RWPE2 (cell line): ENCODE data around the gene DIDO1.
"Not testable (repeated sequence)": the region's sequence is repeated elsewhere in the genome, so short reads cannot be mapped to it uniquely, and the experiment has no call there.

Experiments
- ATAC-seq: fragments of 200-7000 bp; cut with Tn5 transposase; 3 replicates; pipeline ENCODE4 v1.9.1; 2021; ENCODE audit warnings: low read depth
- DNase-seq: peaks from one replicate; pipeline ENCODE4 v3.0.0-alpha.2; 2020; ENCODE audit warnings: low spot score
- H3K27ac ChIP-seq: fragments of 450-650 bp; 2 replicates; pipeline ENCODE4 v1.5.1; 2017; ENCODE audit warnings: mild to moderate bottlenecking; ENCODE audit not compliant: poor library complexity, severe bottlenecking
- H3K27me3 ChIP-seq: fragments of 250-450 bp; sonication (Bioruptor Pico); 2 replicates; pipeline ENCODE4 v1.5.1; 2021; ENCODE audit warnings: mild to moderate bottlenecking, moderate library complexity; ENCODE audit not compliant: insufficient read depth, poor library complexity, severe bottlenecking
- H3K36me3 ChIP-seq: fragments of 250-450 bp; sonication (Bioruptor Pico); 2 replicates; pipeline ENCODE4 v1.5.1; 2020; ENCODE audit warnings: low read depth, mild to moderate bottlenecking, moderate library complexity
- H3K4me1 ChIP-seq: fragments of 250-450 bp; sonication (Bioruptor Pico); 2 replicates; pipeline ENCODE4 v1.5.1; 2021; ENCODE audit warnings: mild to moderate bottlenecking, moderate library complexity; ENCODE audit not compliant: insufficient read depth, poor library complexity, severe bottlenecking
- H3K4me3 ChIP-seq: fragments of 250-450 bp; sonication (Bioruptor Pico); 2 replicates; pipeline ENCODE4 v1.5.1; 2021; ENCODE audit warnings: mild to moderate bottlenecking, moderate library complexity; ENCODE audit not compliant: severe bottlenecking
- H3K9me3 ChIP-seq: fragments of 250-450 bp; sonication (Bioruptor Pico); 2 replicates; pipeline ENCODE4 v1.5.1; 2021; ENCODE audit warnings: mild to moderate bottlenecking, moderate library complexity; ENCODE audit not compliant: severe bottlenecking
- TF ChIP-seq, protein P1 (sequence below): fragments of 450-650 bp; IDR thresholded peaks from one replicate; pipeline ENCODE4 v1.5.1; 2017; ENCODE audit warnings: mild to moderate bottlenecking, moderate library complexity; ENCODE audit not compliant: poor library complexity, severe bottlenecking

Gene DIDO1

GRCh38 chr20:62876501-62876901 is 49.8 kb downstream of the DIDO1 start:
- Histone ChIP-seq H3K4me3 (no peak overlapping the region), H3K36me3 (0 out of 2 replicates have a peak, but pooled peaks cover 4% of the 10 kb centered on the region), H3K9me3 (no peaks in the 10 kb centered on the region), H3K4me1 (peaks cover 12% of the 10 kb centered on the region), H3K27me3 (no peaks in the 10 kb centered on the region), H3K27ac (no peak overlapping the region)
- ATAC-seq (peak; percentile 8; the same call in 2 of the 3 replicates), DNase-seq (no peak)
- TF ChIP-seq, protein P1, sequence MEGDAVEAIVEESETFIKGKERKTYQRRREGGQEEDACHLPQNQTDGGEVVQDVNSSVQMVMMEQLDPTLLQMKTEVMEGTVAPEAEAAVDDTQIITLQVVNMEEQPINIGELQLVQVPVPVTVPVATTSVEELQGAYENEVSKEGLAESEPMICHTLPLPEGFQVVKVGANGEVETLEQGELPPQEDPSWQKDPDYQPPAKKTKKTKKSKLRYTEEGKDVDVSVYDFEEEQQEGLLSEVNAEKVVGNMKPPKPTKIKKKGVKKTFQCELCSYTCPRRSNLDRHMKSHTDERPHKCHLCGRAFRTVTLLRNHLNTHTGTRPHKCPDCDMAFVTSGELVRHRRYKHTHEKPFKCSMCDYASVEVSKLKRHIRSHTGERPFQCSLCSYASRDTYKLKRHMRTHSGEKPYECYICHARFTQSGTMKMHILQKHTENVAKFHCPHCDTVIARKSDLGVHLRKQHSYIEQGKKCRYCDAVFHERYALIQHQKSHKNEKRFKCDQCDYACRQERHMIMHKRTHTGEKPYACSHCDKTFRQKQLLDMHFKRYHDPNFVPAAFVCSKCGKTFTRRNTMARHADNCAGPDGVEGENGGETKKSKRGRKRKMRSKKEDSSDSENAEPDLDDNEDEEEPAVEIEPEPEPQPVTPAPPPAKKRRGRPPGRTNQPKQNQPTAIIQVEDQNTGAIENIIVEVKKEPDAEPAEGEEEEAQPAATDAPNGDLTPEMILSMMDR: no peak

- peak overlapping the region; percentile 19 for H3K27ac ChIP-seq
Observed at GRCh38 chr20:62875419-62876361, 50.6 kb downstream of the DIDO1 start.

GRCh38 chr20:62874964-62875344 is 51.4 kb downstream of the DIDO1 start:
- ATAC-seq: no peak
- Histone ChIP-seq H3K27ac (no peak overlapping the region), H3K4me3 (no peak overlapping the region), H3K27me3 (no peaks in the 10 kb centered on the region), H3K4me1 (peaks cover 12% of the 10 kb centered on the region), H3K36me3 (0 out of 2 replicates have a peak, but pooled peaks cover 4% of the 10 kb centered on the region), H3K9me3 (no peaks in the 10 kb centered on the region)
- peak; percentile 61 for DNase-seq
- TF ChIP-seq, protein P1: no peak

More at GRCh38 chr20:62875419-62876361, 50.6 kb downstream of the DIDO1 start:
- ATAC-seq (peak; percentile 92), DNase-seq (peak; percentile 95)
- H3K4me1 ChIP-seq: peaks cover 12% of the 10 kb centered on the region
- H3K9me3 ChIP-seq: no peaks in the 10 kb centered on the region
- TF ChIP-seq, protein P1: peak; percentile 72
- no peaks in the 10 kb centered on the region for H3K27me3 ChIP-seq
- no peak overlapping the region for H3K4me3 ChIP-seq
- H3K36me3 ChIP-seq: 0 out of 2 replicates have a peak, but pooled peaks cover 4% of the 10 kb centered on the region

- H3K9me3 ChIP-seq, H3K27ac ChIP-seq, ATAC-seq, H3K4me3 ChIP-seq, H3K36me3 ChIP-seq, H3K27me3 ChIP-seq: not testable (repeated sequence)
- H3K4me1 ChIP-seq: peaks cover 12% of the 10 kb centered on the region
- TF ChIP-seq, protein P1: peak; percentile 97
- peak; percentile 89 for DNase-seq
Observed at GRCh38 chr20:62873681-62874031, 52.6 kb downstream of the DIDO1 start.

DNA sequence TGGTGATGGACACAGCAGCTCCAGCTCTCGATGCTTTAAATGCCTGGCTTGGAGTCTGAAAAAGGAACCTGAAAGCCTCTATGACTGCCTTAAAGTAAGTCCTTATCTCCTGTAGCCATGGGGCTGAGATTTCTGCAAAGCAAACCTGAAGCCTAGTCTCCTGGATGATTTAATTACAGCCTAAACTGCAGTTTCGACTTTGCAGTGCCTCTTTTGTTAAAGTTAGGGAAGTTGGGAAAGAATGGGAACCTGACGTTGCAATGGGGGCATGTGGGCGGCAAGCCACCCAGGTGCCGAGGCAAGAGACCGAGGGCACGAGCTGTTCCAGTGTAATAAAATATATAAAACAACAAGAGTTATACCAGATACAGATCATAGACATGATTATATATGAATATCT is 53.0 kb downstream of the DIDO1 start:
- Histone ChIP-seq H3K36me3 (no peaks in the 10 kb centered on the region), H3K27ac (no peak overlapping the region), H3K4me1 (peaks cover 12% of the 10 kb centered on the region), H3K4me3 (no peak overlapping the region), H3K9me3 (no peaks in the 10 kb centered on the region), H3K27me3 (no peaks in the 10 kb centered on the region)
- DNase-seq (no peak), ATAC-seq (no peak)
- TF ChIP-seq, protein P1: no peak
